Keratinocyte (primary cell): ENCODE data around the gene PHYHIPL. TPM values are rescaled to one million over a fixed set of nuclear protein-coding genes. Genes with fewer than 3 reads are reported as not detected.

Experiments used
- DNase-seq: peaks from one replicate; pipeline ENCODE4 v3.0.0-alpha.2; 2011; ENCODE audit warnings: low read depth, missing footprints, low spot score
- FAIRE-seq: peaks from 2 replicates; lab custom pipeline; 2011; peaks lifted over from hg19 to GRCh38; lab: Jason Lieb, UNC
- H2AFZ ChIP-seq: 2 replicates; pipeline ENCODE4 v1.6.0; 2012; ENCODE audit warnings: low read length, control low read depth, inconsistent platforms; ENCODE audit not compliant: control insufficient read depth
- H3K27ac ChIP-seq: 2 replicates; pipeline ENCODE4 v1.5.1; 2011; ENCODE audit warnings: low read length; ENCODE audit not compliant: control insufficient read depth, insufficient read depth
- H3K27me3 ChIP-seq: 3 replicates; pipeline ENCODE4 v1.6.0; 2011; ENCODE audit warnings: low read length; ENCODE audit not compliant: control insufficient read depth, insufficient read depth; ENCODE audit errors: extremely low read depth
- H3K36me3 ChIP-seq, 2 experiments: 2 replicates in 1 of 2; 3 replicates in 1 of 2; pipeline ENCODE4 v1.5.1; 2011; ENCODE audit warnings: low read length in 2 of 2, mild to moderate bottlenecking in 1 of 2; ENCODE audit not compliant: control insufficient read depth in 2 of 2, insufficient read depth in 2 of 2; ENCODE audit errors: extremely low read depth in 1 of 2
- H3K4me1 ChIP-seq: 3 replicates; pipeline ENCODE4 v1.5.1; 2011; ENCODE audit warnings: low read length; ENCODE audit not compliant: control insufficient read depth, insufficient read depth; ENCODE audit errors: extremely low read depth
- H3K4me2 ChIP-seq: 3 replicates; pipeline ENCODE4 v1.6.0; 2011; ENCODE audit warnings: low read depth, low read length; ENCODE audit not compliant: control insufficient read depth, insufficient read depth; ENCODE audit errors: extremely low read depth
- H3K4me3 ChIP-seq, 3 experiments: fragments of 200-600 bp in 1 of 3; sonication (generic) in 1 of 3; 2 replicates in 2 of 3; 3 replicates in 1 of 3; pipeline ENCODE4 v1.5.1; 2011 to 2016; ENCODE audit warnings: low read length in 3 of 3, mild to moderate bottlenecking in 3 of 3, control low read depth in 2 of 3, inconsistent platforms in 1 of 3, low read depth in 1 of 3, mixed read lengths in 1 of 3, mixed run types in 1 of 3, moderate library complexity in 1 of 3; ENCODE audit not compliant: control insufficient read depth in 2 of 3, insufficient read depth in 2 of 3; ENCODE audit errors: extremely low read depth in 1 of 3
- H3K79me2 ChIP-seq: 2 replicates; pipeline ENCODE4 v1.6.0; 2012; ENCODE audit warnings: low read length; ENCODE audit not compliant: control insufficient read depth, insufficient read depth
- H3K9ac ChIP-seq: 3 replicates; pipeline ENCODE4 v1.6.0; 2011; ENCODE audit warnings: low read length; ENCODE audit not compliant: control insufficient read depth, insufficient read depth; ENCODE audit errors: extremely low read depth
- H3K9me1 ChIP-seq: 3 replicates; pipeline ENCODE4 v1.6.0; 2011; ENCODE audit warnings: low read length; ENCODE audit not compliant: control insufficient read depth, insufficient read depth; ENCODE audit errors: extremely low read depth
- H3K9me3 ChIP-seq: 2 replicates; pipeline ENCODE4 v1.5.1; 2012; ENCODE audit warnings: low read depth, low read length; ENCODE audit not compliant: control insufficient read depth
- H4K20me1 ChIP-seq: 3 replicates; pipeline ENCODE4 v1.6.0; 2011; ENCODE audit warnings: low read length; ENCODE audit not compliant: control insufficient read depth, insufficient read depth; ENCODE audit errors: extremely low read depth
- EZH2 ChIP-seq: IDR thresholded peaks from one replicate; pipeline ENCODE4 v1.6.1; 2012; ENCODE audit warnings: inconsistent platforms, mild to moderate bottlenecking, low read length, moderate library complexity
- dilution Hi-C: fragments of 300-500 bp; cut with MboI; formaldehyde crosslinking; loops from one replicate; pipeline ENCODE4 v1.7.0; 2020; ENCODE audit warnings: low sequenced_read_pairs; ENCODE audit not compliant: extremely low pct_ligation_motif_present
- polyA plus RNA-seq, 5 experiments: library from polyadenylated mRNA; depleted of rRNA in 3 of 5; stranded (reverse) in 3 of 5; stranded (forward) in 1 of 5; unstranded in 1 of 5; fragments of >200 nt; gene quantifications; 1 replicate in 1 of 5; 2 replicates in 3 of 5; 3 replicates in 1 of 5; pipeline versions ENCODE4 v1.2.1 to v1.2.3, GENCODE V29; 2011 to 2012; ENCODE audit warnings: missing spikeins in 2 of 5, low read depth in 1 of 5, low replicate concordance in 1 of 5
- TF ChIP-seq, protein P1 (sequence below), 3 experiments: IDR thresholded peaks in 1 of 3; conservative IDR thresholded peaks in 1 of 3; optimal IDR thresholded peaks in 1 of 3; 2 replicates in 2 of 3; 3 replicates in 1 of 3; pipeline versions ENCODE3 to v1.5.1; 2011; ENCODE audit warnings: low read length in 3 of 3, mild to moderate bottlenecking in 3 of 3, moderate library complexity in 2 of 3, control low read depth in 1 of 3, inconsistent platforms in 1 of 3; ENCODE audit not compliant: insufficient read depth in 2 of 3; ENCODE audit errors: extremely low read depth in 1 of 3

Gene PHYHIPL
- polyA plus RNA-seq, 1 donor (not counting 4 experiments of a cell fraction or from before 2014, with no cell fraction given), result 0.12 TPM

DNA sequence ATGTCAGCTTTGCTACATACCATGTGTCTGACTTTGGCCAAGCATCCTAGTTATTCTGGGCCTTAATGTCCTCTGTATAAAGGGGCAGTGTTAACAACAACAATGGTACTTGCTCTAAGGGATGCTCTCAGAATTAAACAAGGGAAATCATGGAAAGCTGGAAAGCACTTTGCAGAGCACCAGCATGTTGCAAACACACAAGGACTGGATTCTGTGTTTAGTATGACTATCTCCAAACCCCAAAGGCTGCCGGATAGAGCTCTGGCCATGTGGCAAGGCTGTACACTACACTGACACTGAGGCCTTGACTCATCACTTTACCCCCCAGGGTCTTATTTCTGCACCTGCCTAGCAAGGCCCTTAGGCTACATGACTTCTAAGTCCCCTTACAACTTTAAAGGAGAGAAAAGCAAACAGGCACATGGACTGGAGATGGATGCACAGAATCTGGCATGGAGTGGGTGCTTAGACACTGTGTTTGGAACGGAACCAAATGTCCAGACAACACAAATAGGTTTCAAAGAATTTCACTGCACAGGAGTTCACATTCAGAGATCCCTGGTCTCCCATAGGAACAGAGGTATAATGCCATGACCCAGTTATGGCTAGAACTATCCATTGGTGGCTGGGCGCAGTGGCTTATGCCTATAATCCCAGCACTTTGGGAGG lies 111.3 kb downstream of the PHYHIPL start:
- Histone ChIP-seq H2AFZ (no peak overlapping the region), H3K9me1 (no peaks in the 10 kb centered on the region), H3K9ac (no peak overlapping the region), H3K27ac (no peak overlapping the region), H3K4me1 (peaks cover 15% of the 10 kb centered on the region), H3K36me3 (no peaks in the 10 kb centered on the region), H3K4me2 (no peak overlapping the region), H3K4me3 (no peak overlapping the region), H3K27me3 (no peaks in the 10 kb centered on the region), H4K20me1 (no peaks in the 10 kb centered on the region), H3K79me2 (no peaks in the 10 kb centered on the region), H3K9me3 (no peaks in the 10 kb centered on the region)
- dilution Hi-C loops, result no loop called here
- DNase-seq, result no peak
- TF ChIP-seq, protein P1, sequence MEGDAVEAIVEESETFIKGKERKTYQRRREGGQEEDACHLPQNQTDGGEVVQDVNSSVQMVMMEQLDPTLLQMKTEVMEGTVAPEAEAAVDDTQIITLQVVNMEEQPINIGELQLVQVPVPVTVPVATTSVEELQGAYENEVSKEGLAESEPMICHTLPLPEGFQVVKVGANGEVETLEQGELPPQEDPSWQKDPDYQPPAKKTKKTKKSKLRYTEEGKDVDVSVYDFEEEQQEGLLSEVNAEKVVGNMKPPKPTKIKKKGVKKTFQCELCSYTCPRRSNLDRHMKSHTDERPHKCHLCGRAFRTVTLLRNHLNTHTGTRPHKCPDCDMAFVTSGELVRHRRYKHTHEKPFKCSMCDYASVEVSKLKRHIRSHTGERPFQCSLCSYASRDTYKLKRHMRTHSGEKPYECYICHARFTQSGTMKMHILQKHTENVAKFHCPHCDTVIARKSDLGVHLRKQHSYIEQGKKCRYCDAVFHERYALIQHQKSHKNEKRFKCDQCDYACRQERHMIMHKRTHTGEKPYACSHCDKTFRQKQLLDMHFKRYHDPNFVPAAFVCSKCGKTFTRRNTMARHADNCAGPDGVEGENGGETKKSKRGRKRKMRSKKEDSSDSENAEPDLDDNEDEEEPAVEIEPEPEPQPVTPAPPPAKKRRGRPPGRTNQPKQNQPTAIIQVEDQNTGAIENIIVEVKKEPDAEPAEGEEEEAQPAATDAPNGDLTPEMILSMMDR (optimal IDR thresholded peaks at IDR 0.05 in 1 of 3, IDR thresholded peaks at IDR 0.05 in 1 of 3, conservative IDR thresholded peaks at IDR 0.05 in 1 of 3; ENCODE audit: extremely low read depth in 1 of 3, insufficient read depth in 2 of 3, low read length in 3 of 3), result no peak
- no peak for TF ChIP-seq EZH2
- FAIRE-seq, result no peak

DNA sequence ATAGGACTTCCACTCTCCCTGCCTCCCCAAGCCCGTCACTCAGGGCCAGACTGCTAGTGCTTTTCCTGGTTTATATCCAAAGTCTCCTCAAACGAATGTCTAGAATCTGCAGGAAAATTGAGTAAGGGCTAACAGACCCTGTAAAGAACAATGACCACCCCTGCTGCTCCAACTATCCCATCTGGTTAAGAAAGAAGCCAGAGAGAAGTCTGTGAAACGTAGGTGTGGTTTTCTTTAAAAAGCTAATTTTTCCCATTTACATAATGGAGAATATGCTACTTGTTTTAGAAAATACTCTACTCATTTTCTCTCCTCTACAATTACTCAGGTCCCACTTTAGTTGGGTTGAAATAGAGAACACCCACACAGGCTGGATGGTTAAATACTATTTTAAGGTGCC lies 113.4 kb downstream of the PHYHIPL start:
- FAIRE-seq (no peak), DNase-seq (no peak)

More for the DNA sequence above, 113.4 kb downstream of the PHYHIPL start:
- Histone ChIP-seq H3K4me1 (no peaks in the 10 kb centered on the region), H3K4me3 (no peak overlapping the region), H3K9me3 (no peaks in the 10 kb centered on the region), H3K27me3 (no peaks in the 10 kb centered on the region), H3K9me1 (no peaks in the 10 kb centered on the region), H3K9ac (no peak overlapping the region), H3K36me3 (no peaks in the 10 kb centered on the region), H3K79me2 (no peaks in the 10 kb centered on the region), H3K27ac (no peak overlapping the region), H4K20me1 (no peaks in the 10 kb centered on the region), H3K4me2 (no peak overlapping the region), H2AFZ (no peak overlapping the region)
- TF ChIP-seq, protein P1 (optimal IDR thresholded peaks at IDR 0.05 in 1 of 3, IDR thresholded peaks at IDR 0.05 in 1 of 3, conservative IDR thresholded peaks at IDR 0.05 in 1 of 3; ENCODE audit: extremely low read depth in 1 of 3, insufficient read depth in 2 of 3, low read length in 3 of 3), result no peak
- TF ChIP-seq EZH2, result no peak
- dilution Hi-C loops, result loop anchor here (10.0 kb wide), 1 partner anchor 115 kb away; no protein-coding TSS in a partner anchor
